Measurements from ENCODE around the gene NR5A2.

DNA sequence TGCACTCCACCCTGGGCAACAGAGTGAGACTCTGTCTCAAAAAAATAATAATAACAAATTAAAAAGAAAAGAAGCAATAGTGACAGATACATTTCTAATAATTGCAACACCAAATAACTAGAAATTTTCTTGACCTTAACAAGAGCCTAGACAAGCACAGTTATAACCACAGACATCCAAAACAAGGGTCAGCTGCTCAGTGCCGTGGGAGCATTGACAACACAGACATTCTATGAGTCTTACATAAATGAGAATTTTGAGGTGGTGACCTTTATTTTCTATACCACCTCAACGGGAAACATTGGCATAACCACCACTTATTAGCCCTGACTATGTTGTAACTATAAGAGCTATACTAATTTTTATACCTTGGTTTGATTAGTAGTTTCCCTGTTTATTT, 156.1 kb downstream of the NR5A2 start:
- TF ChIP-seq POLR2AphosphoS5 (IDR thresholded peaks at IDR 0.05): no peak
- TF ChIP-seq, protein P1, sequence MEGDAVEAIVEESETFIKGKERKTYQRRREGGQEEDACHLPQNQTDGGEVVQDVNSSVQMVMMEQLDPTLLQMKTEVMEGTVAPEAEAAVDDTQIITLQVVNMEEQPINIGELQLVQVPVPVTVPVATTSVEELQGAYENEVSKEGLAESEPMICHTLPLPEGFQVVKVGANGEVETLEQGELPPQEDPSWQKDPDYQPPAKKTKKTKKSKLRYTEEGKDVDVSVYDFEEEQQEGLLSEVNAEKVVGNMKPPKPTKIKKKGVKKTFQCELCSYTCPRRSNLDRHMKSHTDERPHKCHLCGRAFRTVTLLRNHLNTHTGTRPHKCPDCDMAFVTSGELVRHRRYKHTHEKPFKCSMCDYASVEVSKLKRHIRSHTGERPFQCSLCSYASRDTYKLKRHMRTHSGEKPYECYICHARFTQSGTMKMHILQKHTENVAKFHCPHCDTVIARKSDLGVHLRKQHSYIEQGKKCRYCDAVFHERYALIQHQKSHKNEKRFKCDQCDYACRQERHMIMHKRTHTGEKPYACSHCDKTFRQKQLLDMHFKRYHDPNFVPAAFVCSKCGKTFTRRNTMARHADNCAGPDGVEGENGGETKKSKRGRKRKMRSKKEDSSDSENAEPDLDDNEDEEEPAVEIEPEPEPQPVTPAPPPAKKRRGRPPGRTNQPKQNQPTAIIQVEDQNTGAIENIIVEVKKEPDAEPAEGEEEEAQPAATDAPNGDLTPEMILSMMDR (IDR thresholded peaks at IDR 0.05): no peak
- TF ChIP-seq POLR2A (IDR thresholded peaks at IDR 0.05): no peak
- peak in 1 of 4 donors; percentile 11 for TF ChIP-seq EP300 (IDR thresholded peaks at IDR 0.05)
